ENCODE results near the gene PDZD2.
"Not testable (repeated sequence)": the region's sequence is repeated elsewhere in the genome, so short reads cannot be mapped to it uniquely, and the experiment has no call there.

The PDZD2 gene

GRCh38 chr5:32100230-32100629, 461.3 kb downstream of the PDZD2 start:
- no peak for DNase-seq (ENCODE audit: low read depth, low spot score)

GRCh38 chr5:32100691-32101302, 461.9 kb downstream of the PDZD2 start:
- no peak for DNase-seq (ENCODE audit: low read depth, low spot score)

- DNase-seq (ENCODE audit: low read depth, low spot score), result no peak
Measured at GRCh38 chr5:32102254-32102986, 463.5 kb downstream of the PDZD2 start.

GRCh38 chr5:32103521-32103920, 464.6 kb downstream of the PDZD2 start:
- no peak for DNase-seq (ENCODE audit: low read depth, low spot score)

GRCh38 chr5:32107291-32107690, 468.4 kb downstream of the PDZD2 start:
- DNase-seq (ENCODE audit: low read depth, low spot score), result no peak

- no peak for DNase-seq (ENCODE audit: low read depth, low spot score)
Measured at GRCh38 chr5:32108167-32108566, 469.2 kb downstream of the PDZD2 start.

GRCh38 chr5:32109236-32109635, 470.3 kb downstream of the PDZD2 start:
- DNase-seq (ENCODE audit: low read depth, low spot score), result no peak

GRCh38 chr5:32110111-32110696, 471.3 kb downstream of the PDZD2 start:
- no peak for DNase-seq (ENCODE audit: low read depth, low spot score)

- no peak for DNase-seq (ENCODE audit: low read depth, low spot score)
Measured at GRCh38 chr5:32115985-32116384, 477.1 kb downstream of the PDZD2 start.

GRCh38 chr5:32116574-32117313, 477.8 kb downstream of the PDZD2 start:
- no peak for DNase-seq (ENCODE audit: low read depth, low spot score)

GRCh38 chr5:32118922-32119321, 480.0 kb downstream of the PDZD2 start:
- not testable (repeated sequence) for DNase-seq (ENCODE audit: low read depth, low spot score)

GRCh38 chr5:32123058-32123805, 484.3 kb downstream of the PDZD2 start:
- DNase-seq (ENCODE audit: low read depth, low spot score), result no peak

GRCh38 chr5:32123889-32124676, 485.2 kb downstream of the PDZD2 start:
- DNase-seq (ENCODE audit: low read depth, low spot score), result no peak

- no peak for DNase-seq (ENCODE audit: low read depth, low spot score)
Measured at GRCh38 chr5:32126691-32127090, 487.8 kb downstream of the PDZD2 start.

- no peak for DNase-seq (ENCODE audit: low read depth, low spot score)
Measured at GRCh38 chr5:32127711-32128110, 488.8 kb downstream of the PDZD2 start.

GRCh38 chr5:32129074-32129598, 490.2 kb downstream of the PDZD2 start:
- no peak for DNase-seq (ENCODE audit: low read depth, low spot score)

GRCh38 chr5:32130865-32131264, 491.9 kb downstream of the PDZD2 start:
- DNase-seq (ENCODE audit: low read depth, low spot score), result no peak

- DNase-seq (ENCODE audit: low read depth, low spot score), result no peak
Measured at GRCh38 chr5:32131604-32132003, 492.7 kb downstream of the PDZD2 start.

- no peak for DNase-seq (ENCODE audit: low read depth, low spot score)
Measured at GRCh38 chr5:32132757-32133156, 493.8 kb downstream of the PDZD2 start.

GRCh38 chr5:32135086-32135485, 496.2 kb downstream of the PDZD2 start:
- no peak for DNase-seq (ENCODE audit: low read depth, low spot score)

- no peak for DNase-seq (ENCODE audit: low read depth, low spot score)
Measured at GRCh38 chr5:32136342-32136741, 497.4 kb downstream of the PDZD2 start.
